Right lobe of liver (tissue), 4 donors: ENCODE data around the gene HARS2.
"Not testable (repeated sequence)": the region's sequence is repeated elsewhere in the genome, so short reads cannot be mapped to it uniquely, and the experiment has no call there.

Experiments
- CTCF ChIP-seq, 4 donors: fragments of 200-600 bp in 3 of 4; fragments of 450-650 bp in 1 of 4; IDR thresholded peaks; one replicate each; pipeline versions ENCODE4 v1.5.1 to v1.8.0; 2016 to 2022; ENCODE audit warnings: antibody characterized with exemption in 4 of 4, mild to moderate bottlenecking in 2 of 4
- POLR2A ChIP-seq: fragments of 450-650 bp; IDR thresholded peaks from one replicate; pipeline ENCODE4 v1.6.1; 2017; ENCODE audit warnings: antibody characterized with exemption, mild to moderate bottlenecking
- donor health status: DM: no; HTN: no; CAD: no.
- donor health status: DM: no; HTN: no; CAD: no.
- donor health status: DM: no; HTN: yes; CAD: no.

GRCh38 chr5:140720738-140721137 is 29.5 kb downstream of the HARS2 start:
- not testable (repeated sequence) for TF ChIP-seq CTCF (IDR thresholded peaks at IDR 0.05); POLR2A
